ENCODE data around the gene HOXD11. TPM values are rescaled to one million over a fixed set of nuclear protein-coding genes. Genes with fewer than 3 reads are reported as not detected.

HOXD11 gene
- total RNA-seq, 1 experiment from 2014 or later, result not detected

DNA sequence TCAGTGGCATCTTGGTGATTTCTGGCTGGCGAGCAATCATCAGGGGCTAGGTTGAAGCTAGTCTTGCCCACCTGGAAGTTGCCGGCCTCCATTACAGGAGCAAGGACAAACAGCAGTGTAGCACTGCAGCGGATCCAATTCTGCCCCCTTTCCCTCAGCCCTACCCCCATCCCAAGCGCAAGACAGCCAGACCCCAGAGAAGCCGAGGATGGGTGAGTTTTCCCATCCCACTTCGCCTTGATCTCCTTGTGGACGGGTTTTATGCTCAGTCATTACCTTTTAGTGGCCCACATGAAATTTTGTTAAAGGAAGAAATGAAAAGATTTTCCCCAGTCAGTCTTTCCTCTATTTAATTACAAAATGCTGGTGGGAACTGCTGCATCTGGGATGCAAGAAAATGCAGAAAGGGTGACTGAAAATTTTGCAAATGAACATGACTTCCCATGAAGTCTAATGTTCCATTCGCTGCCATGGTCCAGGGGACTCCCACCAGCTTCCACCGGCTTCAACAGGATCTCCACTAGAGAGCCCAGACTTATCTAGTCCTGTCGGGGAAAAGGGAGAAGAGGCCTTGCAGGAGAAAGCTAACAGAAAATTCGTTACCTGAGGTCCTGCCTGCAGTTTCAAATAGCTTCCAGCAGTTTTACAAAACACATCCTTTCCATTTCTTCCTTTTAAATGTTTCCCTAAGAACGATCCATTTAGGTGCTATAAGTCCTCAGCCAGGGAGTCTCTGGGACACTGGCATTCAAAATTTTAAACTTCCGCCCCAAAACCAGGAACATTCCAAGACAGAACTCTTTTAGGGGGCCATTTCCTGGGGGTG, 13.5 kb downstream of the HOXD11 start:
- DNase-seq (ENCODE audit: low spot score), result no peak

- no peak for DNase-seq (ENCODE audit: low spot score)
These were observed 14.3 kb downstream of the HOXD11 start for GRCh38 chr2:176121190-176122051.

- DNase-seq (ENCODE audit: low spot score), result peak; percentile 37
These were observed 15.1 kb downstream of the HOXD11 start for GRCh38 chr2:176122052-176122682.

DNA sequence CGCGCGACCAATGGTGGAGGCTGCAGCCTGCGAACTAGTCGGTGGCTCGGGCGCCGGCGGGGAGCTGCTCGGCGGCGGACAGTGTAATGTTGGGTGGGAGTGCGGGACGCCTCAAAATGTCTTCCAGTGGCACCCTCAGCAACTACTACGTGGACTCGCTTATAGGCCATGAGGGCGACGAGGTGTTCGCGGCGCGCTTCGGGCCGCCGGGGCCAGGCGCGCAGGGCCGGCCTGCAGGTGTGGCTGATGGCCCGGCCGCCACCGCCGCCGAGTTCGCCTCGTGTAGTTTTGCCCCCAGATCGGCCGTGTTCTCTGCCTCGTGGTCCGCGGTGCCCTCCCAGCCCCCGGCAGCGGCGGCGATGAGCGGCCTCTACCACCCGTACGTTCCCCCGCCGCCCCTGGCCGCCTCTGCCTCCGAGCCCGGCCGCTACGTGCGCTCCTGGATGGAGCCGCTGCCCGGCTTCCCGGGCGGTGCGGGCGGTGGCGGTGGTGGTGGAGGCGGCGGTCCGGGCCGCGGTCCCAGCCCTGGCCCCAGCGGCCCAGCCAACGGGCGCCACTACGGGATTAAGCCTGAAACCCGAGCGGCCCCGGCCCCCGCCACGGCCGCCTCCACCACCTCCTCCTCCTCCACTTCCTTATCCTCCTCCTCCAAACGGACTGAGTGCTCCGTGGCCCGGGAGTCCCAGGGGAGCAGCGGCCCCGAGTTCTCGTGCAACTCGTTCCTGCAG, 15.8 kb downstream of the HOXD11 start, which contains the start of gene HOXD9:
TSS of gene HOXD9 (plus strand) at position 37 of the 728 bp plus-strand sequence. CDS start at position 87, 50 bp downstream.
- DNase-seq (ENCODE audit: low spot score), result no peak

- no peak for DNase-seq (ENCODE audit: low spot score)
These were observed 16.5 kb downstream of the HOXD11 start for GRCh38 chr2:176123411-176124109.

- no peak for DNase-seq (ENCODE audit: low spot score)
These were observed 17.2 kb downstream of the HOXD11 start for GRCh38 chr2:176124110-176124946.

- no peak for DNase-seq (ENCODE audit: low spot score)
These were observed 18.1 kb downstream of the HOXD11 start for GRCh38 chr2:176124947-176125771.

DNA sequence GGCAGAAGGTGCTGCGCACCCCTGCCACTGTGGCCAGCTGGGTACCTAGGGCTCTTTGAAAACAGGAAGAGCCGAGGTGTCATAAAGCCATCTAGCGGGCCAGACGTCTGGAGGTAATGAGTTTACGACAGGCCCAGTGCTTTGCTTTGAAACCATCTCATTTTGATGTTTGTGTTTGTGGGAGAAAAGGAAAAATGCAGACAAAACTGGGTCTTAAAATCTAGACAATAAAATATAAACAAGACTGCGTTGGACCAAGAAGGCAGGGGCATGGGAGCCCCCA, 18.6 kb downstream of the HOXD11 start:
- no peak for DNase-seq (ENCODE audit: low spot score)

GRCh38 chr2:176126929-176127773, 20.1 kb downstream of the HOXD11 start:
- peak; percentile 75 for DNase-seq (ENCODE audit: low spot score)

DNA sequence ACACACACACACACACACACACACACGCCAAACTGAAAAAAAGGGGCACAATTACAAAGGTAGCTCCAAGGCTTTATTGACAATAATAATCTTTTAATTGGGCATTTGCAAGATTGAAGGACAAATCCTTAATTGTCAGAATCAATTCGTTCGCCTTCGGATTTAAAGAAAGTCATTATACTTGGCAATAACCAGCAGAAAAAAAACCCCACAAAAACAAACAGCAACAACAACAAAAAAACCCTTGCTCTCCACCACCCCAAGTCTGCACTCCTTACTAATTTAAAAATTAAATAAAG, 20.6 kb downstream of the HOXD11 start:
- DNase-seq (ENCODE audit: low spot score), result no peak

GRCh38 chr2:176128172-176128981, 21.3 kb downstream of the HOXD11 start:
- DNase-seq (ENCODE audit: low spot score), result no peak

- DNase-seq (ENCODE audit: low spot score), result no peak
These were observed 22.1 kb downstream of the HOXD11 start, which contains the start of gene HOXD8 for GRCh38 chr2:176128982-176129796. Gene HOXD8 (plus strand): TSS chr2:176129705. CDS start chr2:176130367, 662 bp downstream.

GRCh38 chr2:176129813-176130146, 22.7 kb downstream of the HOXD11 start:
- DNase-seq (ENCODE audit: low spot score), result no peak

- peak; percentile 19 for DNase-seq (ENCODE audit: low spot score)
These were observed 23.3 kb downstream of the HOXD11 start for GRCh38 chr2:176130147-176130956.

GRCh38 chr2:176130957-176131847, 24.1 kb downstream of the HOXD11 start:
- no peak for DNase-seq (ENCODE audit: low spot score)
